GM21367 (cell line): ENCODE measurements around the gene NOLC1.

Experiments
- ATAC-seq: cut with Tn5 transposase; IDR thresholded peaks from one replicate; pipeline ENCODE4 v1.9.1; 2021; ENCODE audit not compliant: unreplicated experiment

Gene NOLC1

GRCh38 chr10:102121739-102122372 is 30.3 kb upstream of the NOLC1 start:
- no peak for ATAC-seq

DNA sequence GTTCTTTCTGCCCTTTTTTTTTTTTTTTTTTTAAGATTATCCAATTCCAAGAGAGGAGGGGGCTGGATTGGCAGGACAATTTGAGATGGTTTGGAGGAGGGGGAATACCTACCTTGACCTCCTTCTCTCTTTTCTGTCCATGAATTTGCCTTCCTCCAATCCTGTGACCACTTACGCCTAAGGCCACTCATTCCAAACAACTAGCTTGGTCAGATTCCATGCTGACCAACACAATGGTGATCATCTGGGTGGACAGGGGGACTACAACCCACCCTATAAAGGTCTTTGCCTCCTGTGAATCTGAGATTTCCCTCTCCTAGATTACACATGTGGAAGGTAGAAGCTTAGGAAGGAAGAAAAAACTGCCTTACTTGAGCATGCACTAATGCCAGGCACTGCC is 29.7 kb upstream of the NOLC1 start:
- ATAC-seq, result no peak

DNA sequence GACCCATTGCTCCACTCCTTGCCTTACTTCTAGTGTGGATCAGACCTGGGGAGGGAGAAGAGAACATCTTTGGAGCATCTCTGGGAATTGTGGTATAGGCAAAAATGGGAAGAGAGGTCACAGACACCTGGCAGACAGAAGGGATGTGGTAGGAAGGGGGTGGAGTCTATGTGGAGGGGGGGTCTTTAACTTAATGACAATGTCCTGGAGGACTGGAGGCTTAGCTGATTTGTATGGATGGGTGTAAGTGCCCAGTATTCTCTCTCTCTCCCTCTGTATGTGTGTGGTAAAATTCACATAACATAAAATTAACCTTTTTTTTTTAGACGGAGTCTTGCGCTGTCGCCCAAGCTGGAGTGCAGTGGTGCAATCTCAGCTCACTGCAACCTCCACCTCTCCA is 29.0 kb upstream of the NOLC1 start:
- no peak for ATAC-seq

DNA sequence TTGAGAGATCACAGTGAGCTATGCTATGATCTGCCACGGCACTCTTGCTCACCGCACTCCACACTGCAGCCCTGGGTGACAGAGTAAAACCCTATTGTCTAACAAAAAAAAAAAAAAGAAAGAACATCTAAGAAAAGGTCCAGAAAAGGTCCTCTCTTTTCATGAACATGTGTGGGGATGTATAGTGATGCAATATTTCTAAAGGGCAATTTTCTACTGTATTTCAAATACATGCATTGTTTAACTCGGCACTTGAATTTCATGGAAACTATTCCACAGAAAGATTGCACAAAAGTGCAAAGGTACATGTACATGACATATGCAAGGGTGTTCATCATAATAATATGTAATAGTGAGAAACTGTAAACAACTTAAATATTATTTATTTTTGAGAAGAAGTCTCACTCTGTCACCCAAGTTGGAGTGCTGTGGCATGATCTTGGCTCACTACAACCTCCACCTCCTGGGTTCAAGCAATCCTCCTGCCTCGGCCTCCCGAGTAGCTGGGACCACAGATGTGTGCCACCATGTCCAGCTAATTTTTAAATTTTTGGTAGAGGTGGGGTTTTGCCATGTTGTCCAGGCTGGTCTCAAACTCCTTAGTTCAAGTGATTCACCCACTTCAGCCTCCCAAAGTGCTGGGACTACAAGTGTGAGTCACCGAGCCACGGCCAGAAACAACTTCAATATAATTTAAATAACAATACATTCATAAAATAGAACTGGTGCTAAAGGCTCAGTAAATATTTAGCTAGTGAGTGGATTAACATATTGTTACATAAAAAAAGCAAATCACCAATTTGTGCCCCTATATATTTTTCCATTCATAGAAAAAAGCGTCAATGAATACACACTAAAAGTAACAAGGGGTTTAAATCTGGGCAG is 20.7 kb upstream of the NOLC1 start:
- no peak for ATAC-seq

GRCh38 chr10:102132193-102132562 is 20.0 kb upstream of the NOLC1 start:
- ATAC-seq, result no peak

DNA sequence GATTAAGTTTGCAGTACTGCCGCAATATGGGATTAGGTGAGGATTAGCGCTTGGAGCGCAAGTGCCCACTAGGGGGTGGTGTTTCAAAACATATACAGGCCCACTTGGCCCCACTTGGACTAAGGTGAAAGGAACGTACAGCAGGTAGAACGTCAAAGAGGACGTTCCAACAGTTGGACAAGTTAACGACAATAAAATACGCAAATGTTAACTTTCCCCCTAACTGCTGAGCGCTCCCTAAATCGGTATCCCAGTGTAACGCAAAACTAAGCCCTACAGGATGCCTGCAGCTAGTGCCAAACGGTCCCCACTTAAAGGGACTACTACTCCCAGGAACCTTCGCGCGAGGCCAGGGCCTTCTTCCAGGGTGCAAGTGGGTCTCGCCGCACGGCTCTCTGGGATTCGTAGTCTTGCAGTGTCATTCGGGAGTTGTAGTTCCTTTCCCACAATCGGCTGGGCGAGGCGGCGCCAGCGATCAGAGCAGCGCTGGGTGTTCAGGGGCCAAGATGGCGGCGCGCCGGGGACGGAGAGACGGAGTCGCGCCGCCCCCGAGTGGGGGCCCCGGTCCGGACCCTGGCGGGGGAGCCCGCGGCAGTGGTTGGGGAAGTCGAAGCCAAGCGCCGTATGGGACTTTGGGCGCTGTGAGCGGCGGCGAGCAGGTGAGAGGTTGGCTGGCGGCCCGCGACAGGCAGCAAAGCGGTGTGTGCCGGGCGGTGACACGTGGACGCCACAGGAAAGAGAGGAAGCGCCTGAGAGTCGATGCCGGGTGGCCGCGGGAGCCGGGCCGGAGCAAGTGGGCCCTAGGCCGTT is 19.4 kb upstream of the NOLC1 start, which contains the start of gene PPRC1:
Gene PPRC1 (plus strand): TSS at position 478 of the 810 bp plus-strand sequence. CDS start 29 bp downstream, at position 507.
- ATAC-seq, result peak; percentile 81

DNA sequence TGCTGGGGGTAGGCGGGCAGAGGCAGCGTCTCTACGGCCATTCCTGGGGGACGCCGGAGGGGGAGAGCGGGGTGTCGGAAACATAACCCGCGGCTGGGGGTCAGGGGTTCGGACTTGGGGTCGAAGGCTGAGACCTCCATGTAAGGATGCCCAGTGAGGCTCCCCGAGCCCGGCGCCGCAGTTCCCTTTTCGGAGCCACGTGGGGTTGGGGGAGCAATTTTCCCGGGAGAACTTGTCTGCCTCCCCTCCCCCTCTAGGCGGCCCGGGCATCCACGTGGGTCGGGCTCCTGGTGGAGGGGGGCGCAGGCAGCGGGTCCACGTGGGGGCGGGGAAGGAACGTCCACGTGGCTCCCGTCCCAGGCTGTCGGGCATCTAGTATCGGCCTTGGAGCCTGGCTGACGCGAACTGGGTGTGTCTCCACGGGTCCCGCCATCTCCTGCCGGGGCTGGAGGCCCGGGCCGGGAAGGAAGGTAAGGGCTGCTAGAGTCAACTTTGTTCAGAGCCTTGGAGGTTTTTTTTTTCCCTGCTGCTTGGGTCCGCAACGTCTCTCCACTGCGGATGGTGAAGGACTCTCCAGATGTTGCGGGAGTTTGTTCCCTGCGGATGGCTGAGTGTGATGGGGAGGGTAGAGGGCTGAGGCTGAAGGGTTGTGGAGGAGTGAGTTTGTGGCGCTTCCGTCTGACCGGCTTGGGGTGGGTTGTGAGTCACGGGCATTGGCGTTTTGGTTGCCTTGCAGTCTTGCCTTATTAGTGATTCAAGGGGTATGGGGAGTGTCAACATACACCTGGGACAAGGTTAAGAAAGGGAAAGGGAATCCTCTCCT is 18.6 kb upstream of the NOLC1 start:
- ATAC-seq, result no peak

DNA sequence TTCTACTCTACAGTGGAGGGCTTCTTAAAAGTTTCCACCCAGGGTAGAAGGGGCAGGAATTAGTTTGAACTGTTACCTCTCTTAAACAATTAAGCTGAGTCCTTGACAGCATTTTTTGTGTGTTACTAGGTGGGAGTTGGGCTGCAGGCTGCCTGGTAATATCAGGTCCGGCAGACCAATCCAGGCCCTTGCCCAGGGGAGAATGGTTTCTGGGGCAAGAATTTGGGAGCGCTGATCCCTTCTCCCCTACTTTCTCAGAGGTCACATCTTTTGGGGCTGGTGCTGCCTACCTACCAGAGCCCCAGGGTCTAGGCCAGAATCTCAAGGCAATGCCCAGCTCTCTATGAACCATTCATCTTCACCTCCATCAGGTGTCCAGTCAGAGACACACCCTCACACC is 17.8 kb upstream of the NOLC1 start:
- ATAC-seq, result no peak

DNA sequence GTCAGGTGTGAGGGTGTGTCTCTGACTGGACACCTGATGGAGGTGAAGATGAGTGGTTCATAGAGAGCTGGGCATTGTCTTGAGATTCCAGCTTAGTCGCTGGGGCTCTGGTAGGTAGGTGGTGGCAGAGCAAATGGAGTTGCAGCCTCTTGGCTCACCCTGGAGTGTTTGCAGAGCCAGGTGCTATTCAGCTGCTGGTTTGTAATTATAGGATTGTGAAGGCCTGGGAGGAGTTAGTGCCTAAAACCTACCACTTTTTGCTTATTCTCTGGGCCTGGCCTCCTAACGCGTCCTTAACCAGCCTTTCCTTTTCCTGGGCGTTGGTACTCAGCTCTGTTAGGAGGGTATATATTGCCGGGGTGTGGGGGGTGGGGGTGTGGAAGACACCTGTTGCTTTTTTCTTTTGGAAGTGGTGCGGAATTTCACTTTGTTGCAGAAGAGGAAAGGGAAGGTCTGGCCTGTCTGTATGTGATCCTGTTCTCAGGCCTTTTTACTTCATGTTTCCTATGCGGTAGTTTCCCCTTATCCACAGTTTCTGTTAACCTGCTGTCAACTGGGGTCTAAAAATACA is 16.1 kb upstream of the NOLC1 start:
- no peak for ATAC-seq

- ATAC-seq, result no peak
These were observed 12.7 kb upstream of the NOLC1 start for GRCh38 chr10:102139281-102140110.

- ATAC-seq, result no peak
These were observed 12.0 kb upstream of the NOLC1 start for GRCh38 chr10:102140218-102140617.

DNA sequence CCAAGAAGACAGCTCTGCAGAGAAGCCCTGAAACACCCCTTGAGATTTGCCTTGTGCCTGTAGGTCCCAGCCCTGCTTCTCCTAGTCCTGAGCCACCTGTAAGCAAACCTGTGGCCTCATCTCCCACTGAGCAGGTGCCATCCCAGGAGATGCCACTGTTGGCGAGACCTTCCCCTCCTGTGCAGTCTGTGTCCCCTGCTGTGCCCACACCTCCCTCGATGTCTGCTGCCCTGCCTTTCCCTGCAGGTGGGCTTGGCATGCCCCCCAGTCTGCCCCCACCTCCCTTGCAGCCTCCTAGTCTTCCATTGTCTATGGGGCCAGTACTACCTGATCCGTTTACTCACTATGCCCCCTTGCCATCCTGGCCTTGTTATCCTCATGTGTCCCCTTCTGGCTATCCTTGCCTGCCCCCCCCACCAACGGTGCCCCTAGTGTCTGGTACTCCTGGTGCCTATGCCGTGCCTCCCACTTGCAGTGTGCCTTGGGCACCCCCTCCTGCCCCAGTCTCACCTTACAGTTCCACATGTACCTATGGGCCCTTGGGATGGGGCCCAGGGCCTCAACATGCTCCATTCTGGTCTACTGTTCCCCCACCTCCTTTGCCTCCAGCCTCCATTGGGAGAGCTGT is 11.2 kb upstream of the NOLC1 start:
- no peak for ATAC-seq

DNA sequence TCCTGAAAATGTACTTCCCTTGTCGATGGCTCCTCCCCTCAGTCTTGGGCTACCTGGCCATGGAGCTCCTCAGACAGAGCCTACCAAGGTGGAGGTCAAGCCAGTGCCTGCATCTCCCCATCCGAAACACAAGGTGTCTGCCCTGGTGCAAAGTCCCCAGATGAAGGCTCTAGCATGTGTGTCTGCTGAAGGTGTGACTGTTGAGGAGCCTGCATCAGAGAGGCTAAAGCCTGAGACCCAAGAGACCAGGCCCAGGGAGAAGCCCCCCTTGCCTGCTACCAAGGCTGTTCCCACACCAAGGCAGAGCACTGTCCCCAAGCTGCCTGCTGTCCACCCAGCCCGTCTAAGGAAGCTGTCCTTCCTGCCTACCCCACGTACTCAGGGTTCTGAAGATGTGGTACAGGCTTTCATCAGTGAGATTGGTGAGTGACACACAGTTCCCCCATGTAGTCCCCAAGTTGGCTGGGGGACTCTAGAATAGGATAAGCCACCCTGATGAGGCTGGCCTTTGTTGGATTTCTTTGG is 10.5 kb upstream of the NOLC1 start:
- no peak for ATAC-seq

- ATAC-seq, result no peak
These were observed 5.2 kb upstream of the NOLC1 start for GRCh38 chr10:102146971-102147428.

DNA sequence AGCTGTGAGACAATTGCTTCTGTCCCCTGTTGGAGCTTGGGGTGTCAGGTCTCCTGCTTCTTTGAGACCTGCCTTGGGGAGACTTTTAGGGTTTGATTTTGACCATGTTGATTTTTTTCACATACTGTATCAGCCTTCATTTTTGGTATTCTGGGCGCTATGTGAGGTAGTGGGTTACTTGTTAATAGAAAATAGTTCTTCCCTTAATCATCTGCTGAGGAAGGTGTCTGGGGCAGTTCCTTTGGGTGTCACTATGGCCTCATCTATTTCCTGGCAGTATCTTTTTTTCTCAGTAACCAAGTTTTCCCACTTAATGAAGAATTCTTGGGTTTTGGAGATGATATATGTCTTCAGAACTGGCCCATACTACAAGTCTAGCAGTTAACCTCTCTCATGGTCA is 4.6 kb upstream of the NOLC1 start:
- ATAC-seq, result no peak

DNA sequence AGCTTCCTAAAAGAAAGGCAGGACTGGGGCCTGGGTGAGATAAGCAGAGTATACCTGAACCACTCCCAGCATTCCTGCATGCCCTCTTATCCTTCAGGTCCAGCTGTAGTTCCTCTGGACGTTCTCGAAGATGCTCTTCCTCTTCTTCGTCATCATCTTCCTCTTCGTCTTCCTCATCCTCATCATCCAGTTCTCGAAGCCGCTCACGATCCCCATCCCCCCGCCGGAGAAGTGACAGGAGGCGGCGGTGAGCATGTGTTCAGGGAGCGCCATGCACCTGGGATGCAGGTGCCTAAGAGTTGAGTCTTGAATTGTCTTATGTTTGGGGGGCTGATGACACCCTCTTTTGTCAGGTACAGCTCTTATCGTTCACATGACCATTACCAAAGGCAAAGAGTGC is 3.9 kb upstream of the NOLC1 start:
- ATAC-seq, result no peak

DNA sequence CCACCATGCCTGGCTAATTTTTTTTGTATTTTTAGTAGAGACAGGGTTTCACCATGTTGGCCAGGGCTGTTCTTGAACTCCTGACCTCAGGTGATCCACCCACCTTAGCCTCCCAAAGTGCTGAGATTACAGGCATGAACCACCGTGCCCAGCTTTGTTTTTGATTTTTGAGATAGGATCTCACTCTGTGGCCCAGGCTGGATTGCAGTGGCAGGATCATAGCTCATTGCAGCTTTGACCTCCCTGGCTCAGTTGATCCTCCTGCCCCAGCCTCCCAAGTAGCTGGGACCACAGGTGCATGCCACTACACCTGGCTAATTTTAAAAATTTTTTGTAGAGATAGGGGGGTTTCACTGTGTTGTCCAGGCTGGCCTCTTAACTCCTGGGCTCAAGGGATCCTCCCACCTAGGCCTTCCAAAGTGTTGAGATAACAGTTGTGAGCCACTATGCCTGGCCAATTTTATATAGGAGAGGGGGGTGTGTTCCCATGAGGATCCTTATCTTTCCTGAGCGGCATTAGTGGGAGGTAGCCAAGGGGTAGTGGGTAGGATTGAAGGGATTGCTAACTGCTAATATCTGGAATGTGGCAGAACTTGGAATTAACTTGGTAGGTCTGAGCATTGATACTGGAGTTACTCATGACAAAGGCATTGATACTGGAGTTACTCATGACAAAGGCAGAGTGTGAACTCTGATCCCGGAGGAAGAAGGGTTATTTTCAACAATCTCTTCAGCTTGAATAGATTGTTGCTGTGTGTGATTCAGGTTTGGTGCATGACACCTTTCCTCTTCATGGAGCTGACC is 1.0 kb upstream of the NOLC1 start:
- no peak for ATAC-seq

GRCh38 chr10:102152545-102152890 is 329 bp downstream of the NOLC1 start:
- ATAC-seq, result peak; percentile 2
